Colonic mucosa (tissue), 4 donors: ENCODE measurements around the gene ASTN2. TPM values are rescaled to one million over a fixed set of nuclear protein-coding genes. Genes with fewer than 3 reads are reported as not detected.

Experiments used
- DNase-seq: peaks from one replicate; pipeline ENCODE4 v3.0.0-alpha.2; 2020
- H3K27ac ChIP-seq: fragments of 200-600 bp; one replicate; pipeline ENCODE4 v1.8.0; 2021
- H3K27me3 ChIP-seq: fragments of 200-600 bp; one replicate; pipeline ENCODE4 v1.8.0; 2021
- H3K36me3 ChIP-seq: fragments of 200-600 bp; one replicate; pipeline ENCODE4 v1.8.0; 2021
- H3K4me1 ChIP-seq: fragments of 200-600 bp; one replicate; pipeline ENCODE4 v1.8.0; 2021; ENCODE audit warnings: mild to moderate bottlenecking
- H3K4me3 ChIP-seq: fragments of 200-600 bp; one replicate; pipeline ENCODE4 v1.8.0; 2021
- H3K9ac ChIP-seq, 2 donors: one replicate each; pipeline ENCODE4 v1.7.0; 2013; ENCODE audit warnings: control low read depth in 2 of 2, low read depth in 2 of 2, low read length in 2 of 2
- H3K9me3 ChIP-seq: fragments of 200-600 bp; one replicate; pipeline ENCODE4 v1.8.0; 2021
- CTCF ChIP-seq: fragments of 200-600 bp; IDR thresholded peaks from one replicate; pipeline ENCODE4 v1.8.0; 2022; ENCODE audit warnings: antibody characterized with exemption, mild to moderate bottlenecking
- intact Hi-C: fragments of 100-400 bp; cut with DNase I; formaldehyde crosslinking; loops from one replicate; pipeline ENCODE4 v1.14.1; 2022
- total RNA-seq, 2 donors: library from RNA; stranded (reverse); fragmentation: NEBNext Ultra II Directional in 1 of 2; extraction: Animal tissue kit (Norgen Biotek cat#: 25700) in 1 of 2; gene quantifications; one replicate each; pipeline ENCODE4 v1.2.1, GENCODE V29; 2021
- donor health status: healthy.
- donor health status: DM: no; HTN: no; CAD: no.
- donor health status: DM: no; HTN: no; CAD: no.

The ASTN2 gene
- total RNA-seq, 2 donors from 2014 or later = 2.5 to 6.1 TPM

- no peak for DNase-seq
- H3K9ac ChIP-seq = no peak overlapping the region
- no peaks in the 10 kb centered on the region for H3K27me3 ChIP-seq
- no peaks in the 10 kb centered on the region for H3K9me3 ChIP-seq
- H3K36me3 ChIP-seq = no peaks in the 10 kb centered on the region
- no peak overlapping the region for H3K4me3 ChIP-seq
- intact Hi-C loops = no loop called here
- no peak for TF ChIP-seq CTCF
- no peaks in the 10 kb centered on the region for H3K4me1 ChIP-seq
- H3K27ac ChIP-seq = no peak overlapping the region
Measured at GRCh38 chr9:116721411-116721810, 693.4 kb downstream of the ASTN2 start.

GRCh38 chr9:116720111-116720510 lies 694.7 kb downstream of the ASTN2 start:
- TF ChIP-seq CTCF = no peak
- H3K27me3 ChIP-seq = no peaks in the 10 kb centered on the region
- DNase-seq = no peak
- no peak overlapping the region for H3K4me3 ChIP-seq
- intact Hi-C loops = no loop called here
- H3K9ac ChIP-seq = no peak overlapping the region
- no peaks in the 10 kb centered on the region for H3K4me1 ChIP-seq
- no peak overlapping the region for H3K27ac ChIP-seq
- H3K36me3 ChIP-seq = no peaks in the 10 kb centered on the region
- no peaks in the 10 kb centered on the region for H3K9me3 ChIP-seq

DNA sequence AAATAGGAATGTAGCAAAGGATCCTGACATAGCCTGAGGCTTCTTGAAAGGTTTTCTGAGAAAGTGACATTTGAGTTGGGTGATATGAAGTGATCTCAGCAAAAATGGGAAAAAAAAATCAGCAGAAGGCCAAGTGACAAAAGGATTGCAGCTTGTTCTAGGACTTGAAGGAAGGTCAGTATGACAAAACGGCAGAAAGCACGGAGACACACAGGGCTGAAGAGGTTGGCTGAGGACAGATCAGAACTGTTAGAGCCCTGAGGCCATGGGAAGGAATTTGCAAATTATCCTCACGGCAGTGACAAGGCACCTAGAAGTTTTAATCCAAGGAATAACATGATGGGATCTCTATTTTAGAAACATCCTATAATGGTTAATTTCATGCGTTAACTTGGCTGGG lies 696.7 kb downstream of the ASTN2 start:
- no peaks in the 10 kb centered on the region for H3K27me3 ChIP-seq
- no peaks in the 10 kb centered on the region for H3K36me3 ChIP-seq
- H3K4me1 ChIP-seq = no peaks in the 10 kb centered on the region
- no peak overlapping the region for H3K9ac ChIP-seq
- H3K27ac ChIP-seq = no peak overlapping the region
- TF ChIP-seq CTCF = no peak
- DNase-seq = no peak
- H3K4me3 ChIP-seq = no peak overlapping the region
- no peaks in the 10 kb centered on the region for H3K9me3 ChIP-seq
- intact Hi-C loops = loop anchor here (10.0 kb wide), 1 partner anchor 57 kb away; no protein-coding TSS in a partner anchor

- no peak for DNase-seq
- Histone ChIP-seq H3K9ac (no peak overlapping the region), H3K4me1 (no peaks in the 10 kb centered on the region), H3K27me3 (no peaks in the 10 kb centered on the region), H3K9me3 (no peaks in the 10 kb centered on the region), H3K36me3 (no peaks in the 10 kb centered on the region), H3K4me3 (no peak overlapping the region), H3K27ac (no peak overlapping the region)
- no peak for TF ChIP-seq CTCF
- intact Hi-C loops = loop anchor here (10.0 kb wide), 1 partner anchor 58 kb away; no protein-coding TSS in a partner anchor
Measured at GRCh38 chr9:116717150-116717549, 697.7 kb downstream of the ASTN2 start.

- H3K27ac ChIP-seq = no peak overlapping the region
- no peak overlapping the region for H3K9ac ChIP-seq
- no peak for DNase-seq
- H3K4me1 ChIP-seq = no peaks in the 10 kb centered on the region
- H3K4me3 ChIP-seq = no peak overlapping the region
- TF ChIP-seq CTCF = no peak
- H3K9me3 ChIP-seq = no peaks in the 10 kb centered on the region
- intact Hi-C loops = loop anchor here (10.0 kb wide), 1 partner anchor 58 kb away; no protein-coding TSS in a partner anchor
- H3K27me3 ChIP-seq = no peaks in the 10 kb centered on the region
- H3K36me3 ChIP-seq = no peaks in the 10 kb centered on the region
Measured at GRCh38 chr9:116716438-116716837, 698.4 kb downstream of the ASTN2 start.
